Posterior vena cava (tissue), 2 donors: ENCODE results near the gene CHAF1B. TPM values are rescaled to one million over a fixed set of nuclear protein-coding genes. Genes with fewer than 3 reads are reported as not detected.
A peak's percentile ranks its signal among the peaks of the same experiment; 100 is the strongest.
"Not testable (repeated sequence)": the region's sequence is repeated elsewhere in the genome, so short reads cannot be mapped to it uniquely, and the experiment has no call there.

Experiments used
- DNase-seq: peaks from one replicate; pipeline ENCODE4 v3.0.0-alpha.2; 2020; ENCODE audit warnings: low spot score
- intact Hi-C, 2 donors: fragments of 100-400 bp; cut with DNase I; formaldehyde crosslinking; loops; one replicate each; pipeline versions ENCODE4 v1.14.1 to v1.14.2; 2022 to 2023
- total RNA-seq, 2 donors: library from RNA; stranded (reverse); fragmentation: NEBNext Ultra II Directional; extraction: Animal tissue kit (Norgen Biotek cat#: 25700); gene quantifications; one replicate each; pipeline ENCODE4 v1.2.1, GENCODE V29; 2021
- donor health status: DM: yes; HTN: yes; CAD: no.
- donor health status: DM: yes; HTN: yes; CAD: no.

The CHAF1B gene
- total RNA-seq, 2 donors from 2014 or later = 1.2 to 1.9 TPM

DNA sequence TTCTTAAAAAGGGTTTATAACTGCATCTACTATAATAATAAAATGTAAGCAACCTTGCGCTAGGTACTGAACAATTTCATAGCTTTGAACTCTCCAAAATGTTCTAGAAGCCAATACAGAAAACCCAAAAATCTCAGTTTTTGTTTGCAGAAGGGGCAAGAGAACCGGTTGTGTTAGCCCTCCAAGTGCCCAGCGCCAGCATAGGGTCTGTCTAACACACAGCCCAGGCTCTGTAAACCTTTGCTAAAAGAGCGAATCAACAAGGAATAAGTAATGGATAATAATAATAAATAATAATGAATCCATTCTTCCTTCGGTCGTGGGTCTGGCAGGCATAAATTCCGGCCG lies 333 bp upstream of the CHAF1B start:
- intact Hi-C loops = no loop called here
- no peak for DNase-seq

DNA sequence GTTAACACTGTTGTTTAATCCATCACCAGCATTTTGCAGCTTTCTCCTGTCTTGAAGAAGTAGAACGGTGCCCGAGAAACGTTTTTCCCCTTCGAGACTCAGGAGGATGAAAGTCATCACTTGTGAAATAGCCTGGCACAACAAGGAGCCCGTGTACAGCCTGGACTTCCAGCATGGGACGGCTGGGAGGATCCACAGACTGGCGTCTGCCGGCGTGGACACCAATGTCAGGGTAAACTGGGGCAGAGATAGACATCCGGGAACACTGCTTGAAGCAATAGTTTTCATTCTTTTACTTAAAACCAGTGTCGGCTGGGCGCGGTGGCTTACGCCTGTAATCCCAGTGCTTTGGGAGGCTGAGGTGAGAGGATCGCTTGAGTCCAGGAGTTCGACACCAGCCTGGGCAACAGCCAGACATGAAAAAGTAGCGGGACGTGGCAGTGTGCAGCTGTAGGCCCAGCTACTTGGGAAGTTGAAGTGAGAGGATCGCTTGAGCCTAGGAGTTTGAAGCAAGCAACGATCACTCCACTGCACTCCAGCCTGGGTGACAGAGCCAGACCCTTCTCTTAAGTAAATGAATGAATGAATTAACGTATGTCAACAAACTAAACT lies 945 bp downstream of the CHAF1B start:
- no peak for DNase-seq

DNA sequence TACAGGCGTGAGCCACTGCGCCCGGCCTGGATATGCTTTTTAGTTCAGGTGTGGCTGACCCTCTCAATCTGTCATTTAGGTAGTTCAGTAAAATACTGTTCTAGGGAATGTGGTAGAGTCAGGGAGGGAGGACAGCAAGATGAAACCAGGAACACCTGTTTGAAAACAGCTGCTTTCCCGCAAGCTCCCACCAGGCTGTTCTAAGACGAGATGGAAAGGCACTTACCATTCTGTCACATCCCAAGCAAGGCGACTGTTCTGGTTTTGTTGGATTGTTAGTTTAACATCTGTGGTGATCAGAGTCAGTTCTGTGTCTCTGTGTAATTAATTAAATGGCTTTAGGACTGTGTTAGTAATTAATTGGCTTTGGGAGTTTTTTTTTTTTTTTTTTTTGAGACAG lies 2.9 kb downstream of the CHAF1B start:
- intact Hi-C loops = no loop called here

More for the DNA sequence above, 945 bp downstream of the CHAF1B start:
- intact Hi-C loops = no loop called here

DNA sequence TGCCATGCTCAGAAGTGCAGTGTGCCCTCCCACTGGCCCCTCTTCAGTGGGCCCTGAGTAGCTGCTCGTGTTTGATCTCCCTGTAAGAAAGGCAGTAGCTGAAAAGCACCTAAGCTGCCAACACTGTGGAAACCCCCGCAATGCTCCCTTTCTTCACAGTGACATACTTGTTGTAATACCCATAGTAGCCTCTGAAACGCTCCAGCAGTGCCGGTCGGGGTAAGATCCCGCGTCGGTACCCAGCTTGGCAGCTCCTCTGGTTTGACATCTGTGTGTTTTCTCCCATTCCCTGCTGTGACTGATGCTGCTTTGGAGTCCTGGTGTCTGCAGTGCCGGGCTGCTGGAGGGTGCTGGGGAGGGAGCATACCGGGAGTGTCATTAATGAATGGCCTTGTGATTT lies 3.6 kb downstream of the CHAF1B start:
- intact Hi-C loops = no loop called here
- no peak for DNase-seq

More for the DNA sequence above, 2.9 kb downstream of the CHAF1B start:
- DNase-seq = no peak

DNA sequence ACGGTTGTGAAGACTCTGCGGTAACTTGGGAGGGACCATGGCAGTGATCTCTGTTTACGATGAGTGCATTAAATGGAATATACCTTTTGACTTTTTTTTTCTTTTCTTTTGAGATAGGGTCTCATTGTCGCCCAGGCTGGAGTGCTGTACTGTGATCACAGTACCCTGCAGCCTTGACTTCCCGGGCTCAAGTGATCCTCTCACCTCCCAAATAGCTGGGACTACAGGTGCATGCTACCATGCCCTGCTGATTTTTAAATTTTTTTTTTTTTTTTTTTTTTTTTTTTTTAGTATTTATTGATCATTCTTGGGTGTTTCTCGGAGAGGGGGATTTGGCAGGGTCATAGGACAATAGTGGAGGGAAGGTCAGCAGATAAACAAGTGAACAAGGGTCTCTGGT lies 6.5 kb downstream of the CHAF1B start:
- DNase-seq, intact Hi-C loops: not testable (repeated sequence)

DNA sequence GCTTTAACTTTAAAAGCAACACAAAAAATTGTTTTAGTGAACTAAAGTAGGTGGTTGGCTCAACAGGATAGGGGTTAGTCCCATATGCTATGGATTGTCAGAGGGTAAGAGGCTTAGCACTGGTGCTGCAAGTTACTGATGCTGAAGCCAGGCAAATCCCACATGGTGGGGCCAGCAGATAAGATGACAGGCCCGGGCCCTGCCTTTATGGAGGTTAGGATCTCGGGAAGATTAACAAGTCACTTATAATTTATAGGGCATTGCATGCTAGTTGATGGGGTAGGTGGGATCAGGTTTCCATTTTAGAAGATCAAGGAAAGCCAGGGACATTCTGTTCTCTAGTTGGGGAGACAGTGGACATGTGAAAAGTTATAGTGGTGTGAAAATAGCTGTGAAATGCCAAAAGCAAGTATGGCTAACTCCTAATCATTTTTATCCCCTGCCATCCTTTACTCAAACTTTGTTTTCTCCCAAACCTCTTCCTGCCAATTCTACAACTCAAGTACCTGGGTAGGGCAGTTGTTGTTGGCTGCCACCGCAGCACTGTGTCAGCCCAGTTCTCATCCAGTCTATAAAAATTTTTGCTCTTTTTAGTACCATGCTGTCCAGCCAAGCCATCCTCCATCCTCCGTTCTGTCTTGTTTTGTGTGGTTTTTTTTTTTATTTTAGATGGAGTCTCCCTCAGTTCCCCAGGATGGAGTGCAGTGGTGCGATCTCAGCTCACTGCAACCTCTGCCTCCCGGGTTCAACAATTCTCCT lies 10.3 kb downstream of the CHAF1B start:
- intact Hi-C loops = no loop called here
- DNase-seq = no peak

DNA sequence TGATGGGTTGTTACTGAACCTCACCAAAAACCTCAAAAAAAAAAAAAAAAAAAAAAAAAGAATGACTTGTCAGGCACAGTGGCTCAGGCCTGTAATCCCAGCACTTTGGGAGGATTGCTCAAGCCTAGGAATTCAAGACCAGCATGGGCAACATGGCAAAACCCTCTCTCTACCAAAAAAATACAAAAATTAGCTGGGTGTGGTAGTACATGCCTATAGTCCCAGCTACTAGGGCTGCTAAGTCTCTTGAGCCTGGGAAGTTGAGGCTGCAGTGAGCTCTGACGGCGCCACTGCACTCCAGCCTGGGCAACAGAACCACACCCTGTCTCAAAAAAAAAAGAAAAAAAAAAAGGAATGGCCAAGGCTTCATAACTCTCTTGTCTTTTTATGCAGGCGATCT lies 11.1 kb downstream of the CHAF1B start:
- no peak for DNase-seq
- intact Hi-C loops = no loop called here

DNA sequence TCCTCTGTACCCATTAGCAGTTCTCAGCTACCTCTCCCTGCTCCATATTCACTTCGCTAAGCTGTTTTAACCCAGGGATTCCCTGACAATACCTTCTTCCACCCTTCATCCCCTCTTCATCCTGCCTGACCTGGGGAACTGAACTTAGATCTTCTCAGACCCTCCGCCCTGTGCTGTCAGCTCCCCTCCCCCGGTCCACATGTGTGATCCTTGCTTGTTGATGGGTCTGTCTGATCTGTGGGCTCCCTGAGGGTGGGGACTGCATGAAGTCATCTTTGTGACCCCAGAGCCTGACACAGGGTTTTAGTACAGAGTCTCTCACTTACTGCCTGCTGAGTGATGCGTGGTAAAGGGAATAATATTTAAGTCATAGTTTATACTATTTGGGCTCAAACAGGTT lies 11.8 kb downstream of the CHAF1B start:
- DNase-seq = no peak

DNA sequence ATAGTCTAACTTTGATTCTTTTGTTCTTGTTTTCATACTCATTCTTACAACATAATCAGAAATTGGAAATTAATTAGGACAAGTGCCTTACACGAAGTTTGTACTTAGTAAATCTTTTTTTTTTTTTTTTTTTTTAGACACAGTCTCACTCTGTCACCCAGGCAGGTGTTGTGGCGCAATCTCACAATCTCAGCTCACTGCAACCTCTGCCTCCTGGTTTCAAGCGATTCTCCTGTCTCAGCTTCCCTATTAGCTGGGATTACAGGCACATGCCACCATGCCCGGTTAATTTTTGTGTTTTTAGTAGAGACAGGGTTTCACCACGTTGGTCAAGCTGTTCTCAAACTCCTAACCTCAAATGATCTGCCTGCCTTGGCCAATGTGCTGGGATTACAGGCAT lies 12.4 kb downstream of the CHAF1B start:
- intact Hi-C loops = no loop called here
- no peak for DNase-seq

More for the DNA sequence above, 11.8 kb downstream of the CHAF1B start:
- intact Hi-C loops = no loop called here

DNA sequence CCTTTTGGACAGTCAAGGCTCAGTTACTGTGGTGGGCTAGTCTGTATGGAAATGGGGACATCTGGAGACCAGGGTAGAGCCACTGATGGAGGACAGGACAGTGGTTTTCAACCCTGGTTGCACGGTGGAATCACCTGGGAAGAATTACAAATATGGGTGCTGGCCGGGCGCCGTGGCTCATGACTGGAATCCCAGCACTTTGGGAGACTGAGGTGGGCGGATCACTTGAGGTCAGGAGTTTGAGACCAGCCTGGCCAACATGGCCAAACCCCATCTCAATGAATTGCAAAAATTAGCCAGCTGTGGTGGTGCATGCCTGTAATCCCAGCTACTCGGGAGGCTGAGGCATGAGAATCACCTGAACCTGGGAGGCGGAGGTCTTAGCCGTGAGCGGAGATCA lies 14.5 kb downstream of the CHAF1B start:
- intact Hi-C loops, DNase-seq: not testable (repeated sequence)

DNA sequence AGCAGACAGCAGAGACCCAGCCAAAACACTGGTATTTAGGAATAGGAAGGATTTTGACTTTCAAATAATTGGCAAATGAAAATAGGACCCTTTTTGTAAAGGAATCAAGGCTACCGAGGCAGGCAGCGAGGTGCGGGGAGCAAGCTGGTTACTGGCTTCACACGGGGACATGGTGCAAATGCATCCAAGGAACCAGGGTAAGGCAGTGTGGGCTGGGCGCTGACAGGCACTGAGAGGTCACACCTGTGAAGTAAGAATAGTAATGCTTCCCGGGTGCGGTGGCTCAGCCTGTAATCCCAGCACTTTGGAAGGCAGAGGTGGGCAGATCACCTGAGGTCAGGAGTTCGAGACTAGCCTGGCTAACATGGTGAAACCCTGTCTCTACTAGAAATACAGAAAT lies 15.5 kb downstream of the CHAF1B start:
- intact Hi-C loops = no loop called here

DNA sequence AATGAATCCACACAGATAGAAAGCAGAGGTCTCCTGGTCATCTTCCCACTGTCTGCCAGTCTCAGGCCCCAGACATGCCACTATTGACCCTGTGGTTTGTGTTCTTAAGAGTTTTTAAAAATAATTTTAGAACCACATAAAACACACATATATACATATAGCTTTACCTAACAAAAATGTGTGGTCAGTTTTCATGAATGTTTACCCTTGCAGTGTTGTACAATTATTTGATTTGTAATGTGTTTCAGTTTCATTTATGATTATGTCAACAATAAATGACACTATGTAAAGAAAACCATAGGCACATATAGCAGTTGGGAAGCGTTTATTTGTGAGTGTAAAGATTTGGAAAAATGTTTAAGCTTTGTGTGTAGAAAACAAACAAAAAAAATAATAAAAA lies 17.1 kb downstream of the CHAF1B start:
- intact Hi-C loops = loop anchor here in 1 of 2 donors (1.0 kb wide), 1 partner anchor 23 kb away; no protein-coding TSS in a partner anchor
- DNase-seq = no peak

More for the DNA sequence above, 15.5 kb downstream of the CHAF1B start:
- no peak for DNase-seq

DNA sequence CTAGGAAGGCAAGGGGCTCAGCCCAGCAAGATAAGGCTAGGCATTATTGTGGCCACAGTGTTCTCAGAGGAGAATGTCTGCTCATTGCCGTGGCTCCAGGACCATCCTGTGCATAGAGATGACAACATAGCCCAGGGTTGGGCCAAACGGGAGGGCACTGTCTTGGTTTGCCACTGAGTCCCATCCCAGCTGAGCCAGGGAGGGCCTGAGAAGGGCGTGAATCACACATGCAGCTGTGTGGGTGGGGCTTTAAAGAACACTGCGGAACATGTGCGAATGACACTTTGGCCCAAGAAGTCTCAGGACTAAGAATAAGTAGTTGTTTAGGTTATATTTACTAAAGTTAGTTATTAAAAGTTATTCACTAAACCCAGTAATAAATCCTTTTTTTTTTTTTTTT lies 18.5 kb downstream of the CHAF1B start:
- intact Hi-C loops = no loop called here
- peak; percentile 43 for DNase-seq

DNA sequence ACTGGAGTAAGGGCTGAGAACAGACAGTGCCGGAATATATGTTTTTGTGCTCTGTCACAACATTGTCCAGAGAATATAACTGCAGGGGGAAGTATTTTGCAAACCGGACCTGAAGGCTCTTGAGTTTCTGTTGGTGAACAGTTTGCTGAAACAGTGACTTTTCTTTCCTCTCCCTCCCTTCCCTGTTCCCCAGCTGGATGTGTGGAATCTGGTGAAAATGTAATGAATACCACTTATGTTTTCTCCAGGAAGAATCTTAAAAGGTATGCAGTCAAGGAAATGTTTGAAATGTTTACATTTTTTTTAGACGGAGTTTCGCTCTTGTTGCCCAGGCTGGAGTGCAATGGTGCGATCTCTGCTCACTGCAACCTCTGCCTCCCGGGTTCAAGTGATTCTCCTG lies 23.4 kb downstream of the CHAF1B start:
- intact Hi-C loops = no loop called here
- DNase-seq = no peak

DNA sequence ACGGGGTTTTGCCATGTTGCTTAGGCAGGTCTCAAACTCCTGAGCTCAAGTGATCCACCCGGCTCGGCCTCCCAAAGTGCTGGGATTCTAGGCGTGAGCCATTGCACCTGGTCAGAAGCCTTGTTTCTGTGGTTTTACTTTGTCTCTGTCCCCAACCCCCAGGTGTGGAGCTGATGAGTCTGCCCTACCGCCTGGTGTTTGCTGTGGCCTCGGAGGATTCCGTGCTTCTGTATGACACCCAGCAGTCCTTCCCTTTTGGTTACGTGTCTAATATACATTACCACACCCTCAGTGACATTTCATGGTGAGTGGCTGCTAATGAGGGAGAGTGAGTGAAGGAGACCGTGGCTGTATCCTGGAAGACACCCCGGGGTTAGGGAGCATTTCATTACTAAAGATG lies 26.1 kb downstream of the CHAF1B start:
- intact Hi-C loops = loop anchor here in 1 of 2 donors (5.0 to 10.0 kb wide), 2 partner anchors 514 to 1479 kb away; no protein-coding TSS in a partner anchor
- DNase-seq = no peak

DNA sequence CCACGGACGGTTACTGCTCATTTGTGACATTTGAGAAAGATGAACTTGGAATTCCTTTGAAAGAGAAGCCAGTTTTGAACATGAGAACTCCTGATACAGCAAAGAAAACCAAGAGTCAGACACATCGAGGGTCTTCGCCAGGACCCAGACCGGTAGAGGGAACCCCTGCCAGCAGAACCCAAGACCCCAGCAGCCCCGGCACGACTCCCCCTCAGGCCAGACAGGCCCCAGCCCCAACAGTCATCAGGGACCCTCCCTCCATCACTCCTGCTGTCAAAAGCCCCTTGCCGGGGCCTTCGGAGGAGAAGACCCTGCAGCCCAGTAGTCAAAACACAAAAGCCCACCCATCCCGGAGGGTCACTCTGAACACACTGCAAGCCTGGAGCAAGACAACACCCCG lies 27.7 kb downstream of the CHAF1B start:
- intact Hi-C loops = loop anchor here in 1 of 2 donors (5.0 to 10.0 kb wide), 2 partner anchors 512 to 1481 kb away; no protein-coding TSS in a partner anchor
- no peak for DNase-seq

DNA sequence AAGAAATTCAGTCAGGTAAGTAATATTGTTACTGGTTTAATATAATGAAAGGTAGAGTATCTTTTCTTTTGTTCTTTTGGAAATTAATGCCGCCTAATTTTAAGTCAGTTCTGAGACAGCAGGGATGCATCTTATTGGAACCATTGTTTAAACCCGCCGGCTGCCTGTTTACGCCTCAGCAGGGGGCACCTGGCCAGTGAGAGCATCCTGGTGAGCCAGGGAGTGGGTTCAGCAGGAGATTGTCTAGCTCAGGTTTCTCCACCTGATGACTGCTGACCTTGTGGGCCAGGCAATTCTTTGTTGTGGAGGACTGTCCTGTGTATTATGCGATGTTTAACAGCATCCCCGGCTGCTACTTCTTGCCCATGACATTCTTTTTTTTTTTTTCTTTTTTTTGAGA lies 30.2 kb downstream of the CHAF1B start:
- intact Hi-C loops = loop anchor here in 1 of 2 donors (10.0 kb wide), 1 partner anchor 509 kb away; no protein-coding TSS in a partner anchor
- DNase-seq = no peak

DNA sequence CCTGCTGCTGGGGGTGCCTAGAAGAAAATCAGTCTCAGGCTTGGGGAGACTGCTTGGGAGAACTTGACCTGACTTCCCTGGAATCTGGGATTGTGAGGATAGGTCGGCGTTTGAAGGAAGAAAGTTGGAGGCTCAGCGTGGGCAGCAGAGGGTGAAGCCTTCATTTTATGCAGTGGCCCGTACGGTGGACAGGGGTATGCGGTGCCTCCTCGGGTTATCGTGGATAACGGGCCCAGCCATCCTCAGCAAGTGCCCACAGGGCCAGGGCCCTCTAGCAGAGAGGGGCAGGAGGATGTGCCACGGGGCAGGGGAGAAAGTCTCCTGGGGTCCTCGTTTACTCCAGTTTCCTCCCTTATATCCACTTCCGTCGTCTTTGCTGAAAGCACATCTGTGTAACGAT lies 34.0 kb downstream of the CHAF1B start:
- intact Hi-C loops = loop anchor here in 1 of 2 donors (10.0 kb wide), 1 partner anchor 506 kb away; no protein-coding TSS in a partner anchor
- peak; percentile 73 for DNase-seq

DNA sequence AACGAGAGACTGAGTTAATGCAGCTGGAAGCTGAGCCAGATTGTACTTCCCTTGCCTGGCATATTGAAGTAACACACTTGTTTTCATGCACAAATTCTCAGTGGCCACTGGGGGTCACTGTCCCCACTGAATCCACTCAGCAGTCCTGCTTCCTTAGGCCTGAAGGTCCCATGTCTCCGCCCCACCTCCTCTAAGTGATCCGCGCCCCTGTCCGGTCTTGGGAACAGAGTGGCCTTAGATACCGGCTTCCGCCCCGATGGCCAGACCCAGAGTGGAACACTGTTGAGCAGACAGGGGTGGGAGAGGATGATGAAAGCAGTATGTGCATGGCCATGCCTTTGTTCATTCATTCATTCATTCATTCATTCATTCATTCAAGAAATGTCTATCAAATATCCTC lies 34.8 kb downstream of the CHAF1B start:
- DNase-seq = peak; percentile 94
- intact Hi-C loops = loop anchor here (10.0 kb wide), 1 partner anchor 505 kb away; no protein-coding TSS in a partner anchor

DNA sequence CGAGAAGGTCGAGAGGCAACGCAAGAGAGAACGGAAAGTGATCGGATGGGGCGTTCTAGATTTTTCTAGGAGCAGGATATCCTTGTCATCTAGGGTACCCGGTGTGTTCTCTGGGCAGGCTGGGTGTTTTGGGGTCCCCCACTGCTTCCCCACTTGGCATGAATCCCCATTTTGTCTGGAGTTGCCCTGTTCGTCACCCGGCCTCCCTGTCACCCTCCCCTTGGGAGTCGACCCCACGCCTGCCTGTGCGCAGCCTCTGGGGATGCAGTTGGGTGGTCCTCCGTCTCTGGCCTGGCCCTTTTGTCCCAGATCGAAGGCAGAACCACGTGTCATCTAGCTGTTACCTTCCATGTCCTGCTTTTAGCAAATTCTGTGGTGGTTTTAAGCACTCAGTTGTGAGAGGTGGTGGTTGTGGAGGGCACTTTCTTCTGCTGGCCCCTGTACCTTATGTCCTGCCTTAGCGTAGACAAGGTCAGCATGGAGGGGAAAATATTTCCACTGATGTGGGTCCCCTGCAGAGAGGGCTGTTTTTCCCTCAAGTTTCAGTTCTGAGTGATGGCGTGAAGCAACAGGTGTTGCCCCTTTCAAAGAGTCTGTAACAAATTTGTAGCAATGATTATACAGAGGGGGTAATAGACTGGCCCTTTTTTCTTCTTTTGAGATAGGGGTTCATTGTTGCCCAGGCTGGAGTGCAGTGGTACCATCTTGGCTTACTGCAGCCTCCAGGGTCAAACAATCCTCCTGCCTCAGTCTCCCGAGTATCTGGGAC lies 35.6 kb downstream of the CHAF1B start:
- intact Hi-C loops = loop anchor here in 1 of 2 donors (10.0 kb wide), 1 partner anchor 504 kb away; no protein-coding TSS in a partner anchor
- peak; percentile 58 for DNase-seq
